Mucosa of stomach (tissue), 1 donor: Measurements from ENCODE around the gene PSMD1.
"Not testable (repeated sequence)": the region's sequence is repeated elsewhere in the genome, so short reads cannot be mapped to it uniquely, and the experiment has no call there.

Experiments
- H3K27me3 ChIP-seq: one replicate; pipeline ENCODE4 v1.7.0; 2013; ENCODE audit warnings: mild to moderate bottlenecking, low read length; ENCODE audit not compliant: control insufficient read depth, insufficient read depth
- H3K36me3 ChIP-seq: one replicate; pipeline ENCODE4 v1.7.0; 2013; ENCODE audit warnings: low read length; ENCODE audit not compliant: control insufficient read depth, insufficient read depth
- H3K4me1 ChIP-seq: one replicate; pipeline ENCODE4 v1.7.0; 2013; ENCODE audit warnings: mild to moderate bottlenecking, low read length; ENCODE audit not compliant: control insufficient read depth, insufficient read depth
- H3K4me3 ChIP-seq: one replicate; pipeline ENCODE4 v1.7.0; 2013; ENCODE audit warnings: low read length
- H3K9ac ChIP-seq: one replicate; pipeline ENCODE4 v1.7.0; 2013; ENCODE audit warnings: mild to moderate bottlenecking, low read length, moderate library complexity
- H3K9me3 ChIP-seq: one replicate; pipeline ENCODE4 v1.7.0; 2013; ENCODE audit warnings: mild to moderate bottlenecking, low read length, moderate library complexity; ENCODE audit not compliant: control insufficient read depth
- donor health status: Pancreatic carcinoma.

The PSMD1 gene

DNA sequence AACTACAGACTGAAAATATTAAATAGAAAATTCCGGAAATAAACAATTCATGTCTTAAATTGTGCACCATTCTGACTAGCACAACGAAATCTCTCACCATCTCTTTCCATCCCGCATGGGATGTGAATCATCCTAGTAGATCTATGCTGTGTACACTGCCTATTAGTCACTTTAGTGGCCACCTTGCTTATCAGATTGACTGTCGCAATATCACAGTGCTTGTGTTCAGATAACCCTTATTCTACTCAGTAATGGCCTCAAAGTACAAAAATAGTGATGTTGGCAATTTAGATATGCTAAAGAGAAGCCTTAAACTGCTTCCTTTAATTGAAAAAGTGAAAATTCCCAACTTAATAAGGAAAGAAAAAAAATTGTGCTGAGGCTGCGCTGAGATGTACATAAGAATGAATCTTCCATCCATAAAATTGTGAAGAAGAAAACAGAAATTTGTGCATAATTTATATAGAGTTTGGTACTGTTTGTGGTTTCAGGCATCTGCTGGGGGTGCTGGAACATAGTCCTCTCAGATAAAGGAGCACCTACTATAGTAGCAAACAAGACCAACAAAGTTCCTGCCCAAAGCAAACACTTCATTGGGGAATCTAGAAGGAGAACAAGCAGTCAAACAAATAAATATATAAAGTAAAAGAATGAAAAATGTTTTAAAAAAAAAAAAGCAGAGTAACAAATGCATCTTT, 12.0 kb downstream of the PSMD1 start:
- no peak overlapping the region for H3K4me3 ChIP-seq
- H3K9ac ChIP-seq = no peak overlapping the region
- H3K4me1 ChIP-seq = no peaks in the 10 kb centered on the region
- peaks cover 4% of the 10 kb centered on the region for H3K36me3 ChIP-seq
- H3K9me3 ChIP-seq = no peaks in the 10 kb centered on the region
- no peaks in the 10 kb centered on the region for H3K27me3 ChIP-seq

DNA sequence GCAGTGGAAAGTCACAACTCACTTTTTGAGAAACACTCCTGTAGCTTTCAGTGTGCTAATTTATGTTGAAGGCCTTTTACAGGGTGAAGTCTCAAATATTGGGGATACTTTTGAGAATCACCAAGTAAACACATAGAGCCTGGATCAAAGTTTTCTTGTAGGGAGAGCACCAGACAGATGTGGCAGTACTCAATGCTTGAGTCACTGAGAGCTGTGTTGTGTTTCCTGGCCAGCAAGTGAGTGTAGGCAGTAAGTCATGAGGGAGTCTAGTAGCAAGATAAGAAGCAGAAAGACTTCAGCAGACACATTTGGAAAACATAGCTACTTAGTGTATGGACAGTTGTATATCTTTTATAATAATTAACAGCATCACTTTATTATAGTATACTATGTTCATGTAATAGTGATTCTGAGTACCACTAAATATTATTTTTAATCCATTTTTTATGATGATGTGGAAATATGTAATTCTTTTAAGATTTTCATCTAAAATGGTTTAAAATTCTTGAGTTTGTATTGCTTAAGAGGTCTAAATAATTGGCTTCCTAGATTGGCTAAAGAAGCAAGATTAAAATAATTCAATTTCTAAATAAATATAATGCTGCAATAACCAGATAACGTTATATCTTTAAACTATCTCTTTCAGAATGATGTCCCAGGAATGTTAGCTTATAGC, 12.8 kb downstream of the PSMD1 start:
- Histone ChIP-seq H3K9ac (no peak overlapping the region), H3K4me1 (no peaks in the 10 kb centered on the region), H3K27me3 (no peaks in the 10 kb centered on the region), H3K36me3 (peaks cover 4% of the 10 kb centered on the region), H3K9me3 (no peaks in the 10 kb centered on the region), H3K4me3 (no peak overlapping the region)

DNA sequence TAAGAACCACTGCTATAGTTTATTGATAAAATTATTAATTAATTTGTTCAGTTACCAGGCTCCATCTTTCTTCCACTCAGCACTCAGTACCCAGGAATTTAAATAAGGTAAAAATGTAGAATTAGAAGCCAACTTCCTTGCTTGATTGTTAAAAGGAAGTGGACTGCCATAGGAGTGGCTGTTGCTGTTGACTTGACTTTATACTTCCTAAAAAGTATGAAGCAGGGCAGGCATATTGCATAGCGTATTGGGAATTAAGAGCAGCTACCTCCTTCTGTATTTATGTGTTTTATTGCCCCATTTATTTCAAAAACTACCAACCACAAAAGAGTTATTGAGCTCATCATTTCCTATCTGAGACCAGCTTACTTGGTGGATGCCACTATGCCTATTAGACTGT, 27.9 kb downstream of the PSMD1 start:
- Histone ChIP-seq H3K4me3 (no peak overlapping the region), H3K9ac (no peak overlapping the region), H3K4me1 (peaks cover 7% of the 10 kb centered on the region), H3K9me3 (no peaks in the 10 kb centered on the region), H3K27me3 (no peaks in the 10 kb centered on the region), H3K36me3 (no peaks in the 10 kb centered on the region)

DNA sequence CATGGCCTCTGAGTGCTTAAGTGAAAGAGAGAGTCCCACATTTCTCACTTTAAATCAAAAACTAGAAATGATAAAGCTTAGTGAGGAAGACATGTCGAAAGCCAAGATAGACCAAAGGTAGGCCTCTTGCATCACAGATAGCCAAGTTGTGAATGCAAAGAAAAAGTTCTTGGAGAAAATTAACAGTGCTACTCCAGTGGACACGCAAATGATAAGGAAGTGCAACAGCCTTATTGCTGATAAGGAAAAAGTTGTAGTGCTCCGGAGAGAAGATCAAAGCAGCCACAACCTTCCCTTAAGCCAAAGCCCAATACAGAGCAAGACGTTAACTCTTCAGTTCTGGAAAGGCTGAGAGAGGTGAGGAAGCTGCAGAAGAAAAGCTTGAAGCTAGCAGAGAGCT, 32.1 kb downstream of the PSMD1 start:
- no peaks in the 10 kb centered on the region for H3K36me3 ChIP-seq
- H3K4me1 ChIP-seq = peaks cover 7% of the 10 kb centered on the region
- H3K9me3 ChIP-seq = no peaks in the 10 kb centered on the region
- H3K27me3 ChIP-seq = no peaks in the 10 kb centered on the region
- no peak overlapping the region for H3K9ac ChIP-seq
- H3K4me3 ChIP-seq = no peak overlapping the region

DNA sequence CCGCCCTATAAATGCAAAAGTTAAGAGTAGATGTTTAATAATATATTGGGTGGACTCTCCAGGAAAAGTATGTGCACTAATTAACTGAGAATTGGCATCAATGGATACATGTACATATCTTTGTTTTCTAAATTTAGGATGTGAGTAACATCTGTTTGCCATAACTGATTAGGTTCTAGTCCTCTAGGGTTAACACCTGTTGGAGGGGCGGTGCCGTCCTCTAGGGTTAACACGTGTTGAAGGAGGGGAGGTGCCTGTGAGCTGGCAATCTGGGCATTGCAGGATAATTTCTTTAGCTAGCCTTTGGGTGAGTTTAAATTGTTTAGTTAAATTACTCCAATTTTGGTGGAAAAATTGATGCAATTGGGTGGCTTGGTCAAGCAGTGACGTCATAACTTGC, 37.3 kb downstream of the PSMD1 start:
- Histone ChIP-seq H3K4me1 (peaks cover 21% of the 10 kb centered on the region), H3K9ac (no peak overlapping the region), H3K4me3 (no peak overlapping the region), H3K27me3 (no peaks in the 10 kb centered on the region), H3K36me3 (no peaks in the 10 kb centered on the region), H3K9me3 (no peaks in the 10 kb centered on the region)

DNA sequence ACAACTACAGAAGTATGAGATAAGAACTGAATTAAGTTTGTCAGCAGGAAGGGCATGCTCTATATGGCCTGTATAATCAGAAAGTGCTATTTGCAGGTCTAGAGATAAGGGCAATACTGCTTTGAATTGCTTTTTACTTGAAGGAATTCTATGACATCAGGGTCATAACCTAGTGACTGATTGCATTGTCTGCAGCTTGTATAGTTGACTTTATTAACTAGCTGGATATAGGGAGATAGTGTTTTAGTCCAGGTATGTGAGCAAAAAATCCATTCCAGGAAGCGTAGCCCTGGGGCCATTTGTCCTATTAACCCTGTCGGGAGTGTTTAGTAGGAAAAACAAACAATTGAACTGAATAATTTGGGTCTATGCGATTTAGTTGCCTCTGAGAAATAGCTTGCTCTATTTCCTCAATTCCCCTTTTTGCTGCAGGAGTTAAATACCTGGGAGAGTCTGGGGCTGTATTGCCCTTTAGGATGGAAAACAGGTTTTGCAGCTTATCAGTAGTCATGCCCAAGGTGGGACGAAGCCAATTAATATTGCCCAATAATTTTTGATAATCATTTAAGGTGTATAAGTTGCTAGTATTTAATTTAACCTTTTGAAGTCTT, 38.2 kb downstream of the PSMD1 start:
- no peak overlapping the region for H3K9ac ChIP-seq
- no peak overlapping the region for H3K4me3 ChIP-seq
- peaks cover 5% of the 10 kb centered on the region for H3K9me3 ChIP-seq
- H3K36me3 ChIP-seq = no peaks in the 10 kb centered on the region
- H3K4me1 ChIP-seq = peaks cover 19% of the 10 kb centered on the region
- H3K27me3 ChIP-seq = no peaks in the 10 kb centered on the region

DNA sequence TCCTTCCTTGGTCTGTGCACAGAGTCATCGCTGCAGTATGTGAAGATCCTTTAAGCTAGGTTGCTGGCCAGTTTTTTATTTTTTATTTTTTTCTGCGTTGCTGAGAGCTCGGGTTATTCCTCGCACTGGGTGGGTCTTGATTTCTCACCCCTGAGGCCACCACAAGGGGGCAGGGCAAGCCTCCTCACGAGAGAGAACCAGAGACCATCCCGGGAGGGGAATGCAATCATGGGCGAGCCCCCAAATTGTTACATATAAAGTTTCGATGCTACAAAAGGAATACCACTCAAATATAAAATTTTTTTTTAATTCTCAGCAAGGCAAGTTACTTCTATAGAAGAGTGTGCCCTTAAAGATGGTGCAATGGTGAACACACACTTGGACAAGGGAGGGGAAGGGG, 43.3 kb downstream of the PSMD1 start:
- H3K9ac ChIP-seq = no peak overlapping the region
- H3K27me3 ChIP-seq = no peaks in the 10 kb centered on the region
- H3K36me3 ChIP-seq = no peaks in the 10 kb centered on the region
- H3K4me3 ChIP-seq = no peak overlapping the region
- H3K4me1 ChIP-seq = peaks cover 16% of the 10 kb centered on the region
- peaks cover 8% of the 10 kb centered on the region for H3K9me3 ChIP-seq

DNA sequence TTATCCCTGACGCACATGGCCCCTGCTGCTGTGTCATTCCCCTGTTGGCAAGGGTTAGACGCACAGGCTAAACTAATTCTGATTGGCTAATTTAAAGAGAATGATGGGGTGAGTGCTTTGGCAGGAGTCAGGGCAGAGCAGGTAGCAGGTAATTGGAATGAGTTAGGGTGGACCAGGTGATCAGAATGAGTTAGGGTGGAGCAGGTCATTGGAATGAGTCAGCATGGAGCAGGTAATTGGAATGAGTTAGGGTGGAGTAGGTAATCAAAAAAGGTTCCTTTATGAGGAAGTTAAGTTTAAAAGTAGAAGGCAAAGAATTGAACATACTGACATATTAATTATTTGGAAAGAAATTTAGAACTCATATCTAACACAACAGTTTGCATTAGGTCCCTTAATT, 43.7 kb downstream of the PSMD1 start:
- H3K36me3 ChIP-seq, H3K27me3 ChIP-seq, H3K9me3 ChIP-seq, H3K9ac ChIP-seq, H3K4me3 ChIP-seq: not testable (repeated sequence)
- peaks cover 12% of the 10 kb centered on the region for H3K4me1 ChIP-seq

DNA sequence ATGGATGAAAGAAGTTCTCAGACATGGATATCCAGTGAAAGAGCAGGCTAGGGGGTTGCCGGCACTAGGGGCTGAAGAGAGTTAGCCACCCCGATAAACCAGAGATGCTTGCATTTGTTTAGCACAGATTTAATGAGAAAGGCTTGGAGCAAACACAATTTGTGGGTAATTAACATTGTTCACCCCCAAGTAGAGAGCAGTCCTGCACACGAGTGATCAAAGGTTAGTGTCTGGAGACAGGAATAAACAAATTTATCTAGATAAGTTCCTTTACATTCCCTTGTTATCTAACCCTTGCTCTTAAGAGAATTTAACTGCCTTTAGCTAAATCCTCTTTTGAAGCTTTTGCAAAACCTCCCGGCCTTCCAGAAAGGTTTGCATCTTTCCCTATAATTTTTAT, 44.3 kb downstream of the PSMD1 start:
- no peak overlapping the region for H3K4me3 ChIP-seq
- no peak overlapping the region for H3K9ac ChIP-seq
- no peaks in the 10 kb centered on the region for H3K27me3 ChIP-seq
- peaks cover 7% of the 10 kb centered on the region for H3K4me1 ChIP-seq
- H3K9me3 ChIP-seq = peaks cover 8% of the 10 kb centered on the region
- no peaks in the 10 kb centered on the region for H3K36me3 ChIP-seq

DNA sequence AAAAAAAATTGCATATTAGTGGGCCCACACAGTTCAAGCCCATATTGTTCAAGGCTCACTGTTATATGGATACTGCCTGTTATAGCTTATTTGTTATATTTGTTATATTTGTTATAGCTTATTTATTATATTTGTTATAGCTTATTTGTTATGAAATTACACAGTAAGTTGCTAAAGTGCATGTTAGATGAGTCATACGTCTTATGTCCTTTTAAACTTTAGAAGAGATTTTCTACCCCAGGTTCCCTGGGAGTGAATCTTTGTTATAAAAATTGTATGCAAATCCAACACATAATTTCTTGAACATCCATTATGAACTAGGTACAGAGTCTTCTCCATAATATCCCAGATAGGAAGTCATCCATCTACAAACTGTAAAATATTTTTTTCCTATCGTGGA, 46.1 kb downstream of the PSMD1 start:
- Histone ChIP-seq H3K9me3 (peaks cover 8% of the 10 kb centered on the region), H3K9ac (no peak overlapping the region), H3K27me3 (no peaks in the 10 kb centered on the region), H3K4me3 (no peak overlapping the region), H3K36me3 (no peaks in the 10 kb centered on the region), H3K4me1 (peaks cover 7% of the 10 kb centered on the region)

DNA sequence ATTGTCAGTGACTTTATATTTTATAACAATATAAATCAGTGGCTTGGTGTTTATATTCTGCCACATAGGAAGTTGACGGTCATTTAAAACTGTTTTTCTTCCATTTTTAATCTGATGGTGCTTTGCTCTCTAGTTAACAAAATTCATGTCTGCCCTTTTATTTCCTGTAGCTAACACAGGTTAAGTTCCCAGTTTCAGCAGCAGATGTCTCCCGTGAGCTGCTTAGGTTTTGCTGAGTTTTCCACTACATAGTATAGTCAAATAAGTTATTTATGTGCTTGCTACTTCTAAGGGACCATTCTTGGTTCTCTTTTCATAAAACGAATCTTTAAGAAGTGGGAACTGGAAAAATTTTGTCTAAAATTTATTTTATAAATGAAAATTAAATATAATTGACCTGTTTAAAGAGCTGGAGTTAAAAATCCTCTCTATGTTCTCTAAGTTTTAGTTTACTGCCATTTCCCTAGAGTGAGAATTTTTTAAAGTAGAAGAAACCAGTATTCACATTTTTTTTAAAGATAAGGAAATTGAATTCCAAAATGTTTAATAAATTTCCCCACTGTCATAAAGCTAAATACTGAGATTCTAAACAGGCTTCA, 47.5 kb downstream of the PSMD1 start:
- H3K4me1 ChIP-seq = peaks cover 7% of the 10 kb centered on the region
- H3K27me3 ChIP-seq = no peaks in the 10 kb centered on the region
- no peaks in the 10 kb centered on the region for H3K36me3 ChIP-seq
- H3K9ac ChIP-seq = no peak overlapping the region
- no peak overlapping the region for H3K4me3 ChIP-seq
- peaks cover 8% of the 10 kb centered on the region for H3K9me3 ChIP-seq

DNA sequence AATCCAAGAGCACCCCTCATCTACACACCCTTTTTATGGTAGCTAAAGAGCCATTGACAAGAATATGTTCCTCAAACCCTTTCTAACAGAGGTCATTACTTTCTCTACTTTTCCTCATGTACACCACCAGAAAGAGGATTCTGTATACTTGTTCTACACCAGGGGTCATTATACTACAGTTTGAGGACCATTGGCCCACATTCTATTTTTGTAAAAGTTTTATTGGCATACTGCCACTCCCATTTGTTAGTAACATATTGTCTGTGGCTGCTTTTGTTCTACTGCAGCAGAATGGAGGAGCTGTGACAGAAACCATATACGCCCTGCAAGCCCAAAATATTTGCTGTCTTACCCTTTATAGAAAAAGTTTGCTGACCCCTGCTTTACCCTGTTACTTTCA, 53.9 kb downstream of the PSMD1 start:
- no peak overlapping the region for H3K9ac ChIP-seq
- H3K4me1 ChIP-seq = no peaks in the 10 kb centered on the region

More for the DNA sequence above, 53.9 kb downstream of the PSMD1 start:
- Histone ChIP-seq H3K9me3 (no peaks in the 10 kb centered on the region), H3K36me3 (no peaks in the 10 kb centered on the region), H3K4me3 (no peak overlapping the region), H3K27me3 (no peaks in the 10 kb centered on the region)
